OCI-LY1 (cell line): ENCODE results near the gene MESD.

ENCODE experiments used
- EZH2 ChIP-seq: fragments of 200-600 bp; sonication (generic), shearing (Covaris generic); IDR thresholded peaks from 2 replicates; pipeline ENCODE4 v1.8.0; 2017; ENCODE audit warnings: borderline replicate concordance, mixed run types, mild to moderate bottlenecking, antibody characterized with exemption, low read length, moderate library complexity, mixed read lengths
- TF ChIP-seq, protein P1 (sequence below): fragments of 200-600 bp; sonication (generic), shearing (Covaris generic); IDR thresholded peaks from 2 replicates; pipeline ENCODE4 v1.5.1; 2017; ENCODE audit warnings: mild to moderate bottlenecking, antibody characterized with exemption, low read length, moderate library complexity, mixed read lengths

DNA sequence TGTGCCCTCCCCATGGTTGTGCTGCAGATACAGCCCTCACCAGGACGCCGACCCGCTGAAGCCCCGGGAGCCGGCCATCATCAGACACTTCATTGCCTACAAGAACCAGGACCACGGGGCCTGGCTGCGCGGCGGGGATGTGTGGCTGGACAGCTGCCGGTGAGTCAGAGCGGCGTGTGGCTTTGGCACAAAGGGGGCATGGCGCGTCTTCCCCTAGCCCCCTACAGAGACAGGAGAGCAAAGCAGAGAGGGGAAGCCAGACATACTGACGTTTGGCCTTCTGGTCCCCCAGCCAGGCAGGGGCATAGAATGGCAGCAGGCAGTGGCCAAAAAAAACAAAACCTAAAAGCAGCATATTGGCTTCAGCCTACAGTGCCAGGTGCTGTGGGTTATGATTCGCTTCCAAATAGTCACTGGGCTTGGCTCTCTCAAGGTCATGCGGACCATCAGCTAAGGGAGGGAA, 64.0 kb downstream of the MESD start:
- TF ChIP-seq, protein P1, sequence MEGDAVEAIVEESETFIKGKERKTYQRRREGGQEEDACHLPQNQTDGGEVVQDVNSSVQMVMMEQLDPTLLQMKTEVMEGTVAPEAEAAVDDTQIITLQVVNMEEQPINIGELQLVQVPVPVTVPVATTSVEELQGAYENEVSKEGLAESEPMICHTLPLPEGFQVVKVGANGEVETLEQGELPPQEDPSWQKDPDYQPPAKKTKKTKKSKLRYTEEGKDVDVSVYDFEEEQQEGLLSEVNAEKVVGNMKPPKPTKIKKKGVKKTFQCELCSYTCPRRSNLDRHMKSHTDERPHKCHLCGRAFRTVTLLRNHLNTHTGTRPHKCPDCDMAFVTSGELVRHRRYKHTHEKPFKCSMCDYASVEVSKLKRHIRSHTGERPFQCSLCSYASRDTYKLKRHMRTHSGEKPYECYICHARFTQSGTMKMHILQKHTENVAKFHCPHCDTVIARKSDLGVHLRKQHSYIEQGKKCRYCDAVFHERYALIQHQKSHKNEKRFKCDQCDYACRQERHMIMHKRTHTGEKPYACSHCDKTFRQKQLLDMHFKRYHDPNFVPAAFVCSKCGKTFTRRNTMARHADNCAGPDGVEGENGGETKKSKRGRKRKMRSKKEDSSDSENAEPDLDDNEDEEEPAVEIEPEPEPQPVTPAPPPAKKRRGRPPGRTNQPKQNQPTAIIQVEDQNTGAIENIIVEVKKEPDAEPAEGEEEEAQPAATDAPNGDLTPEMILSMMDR = no peak
- TF ChIP-seq EZH2 = no peak
